GM23248 (cell line): ENCODE measurements around the gene ISOC2. TPM values are rescaled to one million over a fixed set of nuclear protein-coding genes. Genes with fewer than 3 reads are reported as not detected.

Experiments
- DNase-seq: peaks from one replicate; pipeline ENCODE4 v3.0.0-alpha.2; 2015
- H2AFZ ChIP-seq: fragments of 200-600 bp; sonication (generic); 2 replicates; pipeline ENCODE4 v1.6.1; 2016; ENCODE audit warnings: antibody characterized with exemption
- H3F3A ChIP-seq: fragments of 200-600 bp; sonication (generic); 2 replicates; pipeline ENCODE4 v1.6.1; 2016; ENCODE audit warnings: mild to moderate bottlenecking, antibody characterized with exemption, mixed run types; ENCODE audit not compliant: insufficient read depth
- H3K27ac ChIP-seq: fragments of 200-600 bp; sonication (generic); 2 replicates; pipeline ENCODE4 v1.5.1; 2016; ENCODE audit warnings: mild to moderate bottlenecking
- H3K27me3 ChIP-seq: fragments of 200-600 bp; sonication (generic); replicated peaks from 2 replicates; pipeline ENCODE4 v1.6.1; 2016; ENCODE audit warnings: mild to moderate bottlenecking; ENCODE audit not compliant: insufficient read depth
- H3K36me3 ChIP-seq: fragments of 200-600 bp; sonication (generic); 2 replicates; pipeline ENCODE4 v1.6.1; 2016; ENCODE audit warnings: low read depth, mild to moderate bottlenecking
- H3K4me1 ChIP-seq: fragments of 200-600 bp; sonication (generic); 2 replicates; pipeline ENCODE4 v1.6.1; 2016; ENCODE audit warnings: mild to moderate bottlenecking; ENCODE audit not compliant: insufficient read depth
- H3K4me2 ChIP-seq: fragments of 200-600 bp; sonication (generic); one replicate; pipeline ENCODE4 v1.6.1; 2016; ENCODE audit warnings: mild to moderate bottlenecking; ENCODE audit not compliant: unreplicated experiment
- H3K4me3 ChIP-seq: fragments of 200-600 bp; sonication (generic); 2 replicates; pipeline ENCODE4 v1.5.1; 2016; ENCODE audit warnings: mild to moderate bottlenecking
- H3K79me2 ChIP-seq: fragments of 200-600 bp; sonication (generic); 2 replicates; pipeline ENCODE4 v1.6.1; 2016; ENCODE audit warnings: mild to moderate bottlenecking; ENCODE audit not compliant: insufficient read depth
- H3K9ac ChIP-seq: fragments of 200-600 bp; sonication (generic); 2 replicates; pipeline ENCODE4 v1.6.1; 2016; ENCODE audit warnings: mild to moderate bottlenecking
- H3K9me2 ChIP-seq: fragments of 200-600 bp; sonication (generic); 2 replicates; pipeline ENCODE4 v1.6.1; 2016; ENCODE audit warnings: mixed run types, mild to moderate bottlenecking, moderate library complexity; ENCODE audit not compliant: insufficient read depth
- H3K9me3 ChIP-seq: fragments of 200-600 bp; sonication (generic); one replicate; pipeline ENCODE4 v1.6.1; 2017; ENCODE audit warnings: low read depth
- H4K20me1 ChIP-seq: fragments of 200-600 bp; sonication (generic); 2 replicates; pipeline ENCODE4 v1.6.0; 2016; ENCODE audit not compliant: insufficient read depth
- EZH2 ChIP-seq: fragments of 200-600 bp; sonication (generic); IDR thresholded peaks from 2 replicates; pipeline ENCODE4 v1.6.1; 2018; ENCODE audit warnings: antibody characterized with exemption, mild to moderate bottlenecking; ENCODE audit not compliant: insufficient read depth, poor library complexity, severe bottlenecking
- EZH2phosphoT487 ChIP-seq: fragments of 200-600 bp; sonication (generic); IDR thresholded peaks from 2 replicates; pipeline ENCODE4 v1.6.1; 2018; ENCODE audit warnings: antibody characterized with exemption, moderate library complexity, mild to moderate bottlenecking, low read depth; ENCODE audit not compliant: insufficient read depth
- WGBS, 2 experiments: methylation state at CpG; one replicate each; pipeline ENCODE4 v1.1.6; 2015 to 2017; ENCODE audit warnings: low lambda C conversion rate in 2 of 2, low coverage in 1 of 2; ENCODE audit errors: missing lambda C conversion rate in 2 of 2; 5-methylcytosine and 5-hydroxymethylcytosine counted together
- in situ Hi-C: fragments of 300-500 bp; cut with MboI; formaldehyde crosslinking; loops from 2 replicates; pipeline ENCODE4 v1.15.0; 2020
- polyA plus RNA-seq: library from polyadenylated mRNA; unstranded; fragments of >200 nt; fragmentation: Nextera tagmentation; extraction: Ambion mirVana; gene quantifications from 2 replicates; pipeline ENCODE4 v1.2.1, GENCODE V29; 2016
- total RNA-seq: library from RNA; depleted of rRNA; stranded (reverse); fragments of >200 nt; shearing (Covaris generic); gene quantifications from 2 replicates; pipeline ENCODE4 v1.2.3, GENCODE V29; 2014

The ISOC2 gene
- total and polyA plus RNA-seq, 2 experiments from 2014 or later, result 34.0 to 103 TPM

DNA sequence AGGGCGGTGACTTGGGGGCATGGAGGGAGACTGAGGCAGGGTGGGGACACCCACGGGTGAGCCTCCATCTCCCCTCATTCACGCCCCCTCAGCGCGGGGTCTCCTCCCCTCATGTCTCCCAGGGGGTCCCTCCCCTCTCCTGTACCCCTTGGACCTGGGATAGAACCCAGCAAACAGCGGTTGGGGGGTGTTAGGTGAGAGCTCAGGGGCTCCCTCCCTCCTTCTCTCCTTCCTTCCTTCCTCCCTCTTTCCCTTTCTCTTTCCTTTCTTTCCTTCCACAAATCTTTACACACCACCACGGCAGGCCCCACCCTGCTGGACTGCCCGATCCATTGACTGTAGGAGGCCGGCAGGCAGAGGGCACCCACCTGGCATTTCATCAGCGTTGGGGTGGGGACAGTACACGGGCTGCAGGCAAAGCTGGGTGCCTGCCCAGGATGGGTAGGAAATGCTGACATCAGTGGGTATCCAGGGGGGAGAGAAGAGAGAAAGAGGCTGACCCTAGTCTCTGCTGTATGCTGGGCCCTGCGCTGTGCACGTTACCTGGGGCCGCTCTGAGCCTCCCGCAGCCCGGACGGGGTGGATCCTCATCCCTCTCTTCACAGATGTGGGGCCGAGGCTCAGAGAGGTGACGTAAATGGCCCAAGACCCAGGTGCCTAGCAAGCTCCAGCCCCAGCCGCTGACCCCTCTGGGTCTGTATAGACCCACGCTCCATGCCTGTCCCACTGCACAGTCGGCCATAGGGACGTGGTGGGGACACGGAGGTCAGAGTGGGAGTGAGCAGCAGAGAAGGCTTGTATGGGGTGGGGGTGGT lies 30.3 kb upstream of the ISOC2 start:
- 77 to 81% methylated on average over 18 to 24 of the region's 24 CpGs for WGBS, 2 experiments
- H3K79me2 ChIP-seq, result no peaks in the 10 kb centered on the region
- no peak for DNase-seq
- H3F3A ChIP-seq, result peaks cover 6% of the 10 kb centered on the region
- H3K9me2 ChIP-seq, result no peaks in the 10 kb centered on the region
- no peak overlapping the region for H3K27ac ChIP-seq
- H3K9me3 ChIP-seq, result no peaks in the 10 kb centered on the region
- no peaks in the 10 kb centered on the region for H3K36me3 ChIP-seq
- in situ Hi-C loops, result no loop called here
- no peaks in the 10 kb centered on the region for H3K27me3 ChIP-seq
- no peak overlapping the region for H3K4me3 ChIP-seq
- H2AFZ ChIP-seq, result no peak overlapping the region
- peaks cover 21% of the 10 kb centered on the region for H3K4me1 ChIP-seq
- no peaks in the 10 kb centered on the region for H4K20me1 ChIP-seq
- H3K9ac ChIP-seq, result no peak overlapping the region
- TF ChIP-seq EZH2, result no peak
- TF ChIP-seq EZH2phosphoT487, result no peak
- H3K4me2 ChIP-seq, result no peak overlapping the region

DNA sequence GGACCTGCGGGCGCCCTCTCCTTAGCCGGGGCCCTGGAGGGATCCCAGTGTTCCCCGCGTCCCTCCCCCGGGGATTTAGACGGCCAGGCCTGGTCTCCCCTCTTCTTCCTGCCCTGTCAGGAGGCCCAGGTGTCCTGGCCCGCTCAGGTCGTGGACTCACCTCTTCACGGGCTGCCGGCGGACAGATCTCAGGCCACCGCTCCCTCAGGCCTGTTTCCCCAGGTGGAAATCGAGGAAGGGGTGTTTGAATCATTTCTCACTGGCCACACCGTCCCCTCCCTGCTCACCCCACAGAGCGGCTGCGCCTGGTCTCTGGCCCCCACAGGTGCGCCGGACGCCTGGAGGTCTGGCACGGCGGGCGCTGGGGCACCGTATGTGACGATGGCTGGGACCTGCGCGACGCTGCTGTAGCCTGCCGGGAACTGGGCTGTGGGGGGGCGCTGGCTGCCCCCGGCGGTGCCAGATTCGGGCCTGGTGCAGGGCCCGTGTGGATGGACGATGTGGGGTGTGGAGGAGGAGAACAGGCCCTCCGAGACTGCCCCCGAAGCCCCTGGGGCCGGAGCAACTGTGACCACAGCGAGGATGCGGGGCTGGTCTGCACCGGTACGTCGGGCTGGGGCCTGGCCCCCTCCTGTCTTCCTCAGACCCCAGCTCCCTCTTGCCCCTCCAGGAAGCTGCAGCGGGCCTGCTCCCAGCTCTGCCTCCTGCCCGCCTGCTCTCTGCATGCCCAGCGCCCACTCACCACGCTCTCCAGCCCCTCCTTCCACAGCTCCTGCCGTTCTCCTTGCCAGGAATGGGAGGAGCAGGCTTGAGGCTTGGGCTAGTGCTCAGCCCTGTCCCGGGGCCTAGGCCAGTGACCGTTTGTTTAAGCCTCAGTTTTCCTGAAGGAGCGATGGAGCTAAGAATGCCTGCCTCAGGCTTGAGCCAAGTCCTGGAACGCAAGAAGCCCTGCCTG lies 29.3 kb upstream of the ISOC2 start:
- no peaks in the 10 kb centered on the region for H3K36me3 ChIP-seq
- DNase-seq, result peak; percentile 40
- no peak overlapping the region for H2AFZ ChIP-seq
- WGBS, 2 experiments, result 78 to 83% methylated on average over 47 to 52 of the region's 52 CpGs
- H3K27ac ChIP-seq, result no peak overlapping the region
- TF ChIP-seq EZH2phosphoT487, result no peak
- no peak for TF ChIP-seq EZH2
- no peak overlapping the region for H3K4me3 ChIP-seq
- in situ Hi-C loops, result no loop called here
- H4K20me1 ChIP-seq, result no peaks in the 10 kb centered on the region
- H3K4me2 ChIP-seq, result no peak overlapping the region
- peaks cover 31% of the 10 kb centered on the region for H3K4me1 ChIP-seq
- H3K9me2 ChIP-seq, result no peaks in the 10 kb centered on the region
- H3K27me3 ChIP-seq, result no peaks in the 10 kb centered on the region
- H3F3A ChIP-seq, result peaks cover 12% of the 10 kb centered on the region
- no peaks in the 10 kb centered on the region for H3K79me2 ChIP-seq
- H3K9me3 ChIP-seq, result no peaks in the 10 kb centered on the region
- H3K9ac ChIP-seq, result no peak overlapping the region

DNA sequence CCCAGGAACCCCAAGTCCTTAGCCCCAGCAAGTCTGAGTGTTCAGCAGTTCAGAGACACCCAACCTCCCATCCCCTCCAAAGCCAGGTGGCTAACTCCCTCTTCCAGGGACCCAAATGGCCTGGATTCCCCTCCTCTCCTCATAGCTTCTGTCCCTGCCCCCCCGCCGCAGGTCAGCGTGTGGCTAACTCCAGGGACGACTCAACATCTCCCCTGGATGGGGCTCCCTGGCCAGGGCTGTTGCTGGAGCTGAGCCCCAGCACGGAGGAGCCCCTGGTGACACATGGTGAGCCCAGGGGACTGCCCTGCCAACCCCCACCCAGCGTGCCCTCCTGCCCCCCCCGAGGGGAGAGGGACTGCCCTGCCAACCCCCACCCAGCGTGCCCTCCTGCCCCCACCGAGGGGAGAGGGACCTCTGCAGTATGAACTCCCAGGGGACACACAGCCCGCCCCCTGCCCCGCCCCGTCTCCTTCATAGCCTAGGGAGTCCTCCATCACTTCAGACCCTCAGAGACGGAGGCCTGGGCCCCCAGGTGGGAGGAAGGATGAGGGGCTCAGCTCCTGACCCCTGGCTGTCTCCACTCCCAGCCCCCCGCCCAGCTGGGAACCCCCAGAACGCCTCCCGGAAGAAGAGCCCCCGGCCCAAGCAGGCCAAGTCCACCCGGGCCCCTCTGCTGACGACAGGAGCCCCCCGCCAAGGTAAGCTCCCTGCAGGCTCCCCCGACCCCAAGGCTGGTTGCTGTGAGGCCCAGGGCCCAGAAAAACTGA lies 28.5 kb upstream of the ISOC2 start:
- Histone ChIP-seq H3K36me3 (no peaks in the 10 kb centered on the region), H3K4me1 (peaks cover 33% of the 10 kb centered on the region), H3F3A (peaks cover 12% of the 10 kb centered on the region), H3K9me3 (no peaks in the 10 kb centered on the region), H4K20me1 (no peaks in the 10 kb centered on the region), H3K9ac (0 out of 2 replicates have a peak overlapping the region, but pooled peaks have one; percentile 23), H2AFZ (no peak overlapping the region), H3K4me2 (peak overlapping the region; percentile 20), H3K27ac (no peak overlapping the region), H3K4me3 (peak overlapping the region; percentile 33; the same call in 1 of the 2 replicates), H3K79me2 (no peaks in the 10 kb centered on the region; the same call in 1 of the 2 replicates), H3K9me2 (no peaks in the 10 kb centered on the region), H3K27me3 (no peaks in the 10 kb centered on the region)
- WGBS, 2 experiments, result 57 to 71% methylated on average over 8 to 18 of the region's 21 CpGs
- in situ Hi-C loops, result no loop called here
- DNase-seq, result peak; percentile 31
- TF ChIP-seq EZH2, result no peak
- TF ChIP-seq EZH2phosphoT487, result no peak
